ENCODE results near the gene P2RX2. TPM values are rescaled to one million over a fixed set of nuclear protein-coding genes. Genes with fewer than 3 reads are reported as not detected.

The P2RX2 gene
- total RNA-seq, 2 experiments from 2014 or later = not detected

DNA sequence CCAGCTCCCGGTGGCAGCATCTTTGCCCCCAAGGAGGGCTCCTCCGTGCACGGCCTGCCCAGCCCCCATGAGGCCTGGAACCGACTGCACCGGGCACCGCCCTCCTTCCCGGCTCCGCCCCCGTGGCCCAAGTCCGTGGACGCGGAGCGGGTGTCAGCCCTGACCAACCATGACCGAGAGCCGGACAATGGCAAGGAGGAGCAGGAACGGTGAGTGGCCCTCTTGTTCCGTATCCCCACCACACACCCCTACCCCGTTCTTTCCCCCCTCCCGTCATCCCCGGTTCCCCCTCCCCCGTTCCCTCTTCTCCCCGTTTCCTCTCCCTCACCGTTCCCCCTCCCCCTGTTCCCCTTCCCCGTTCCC is 36.5 kb upstream of the P2RX2 start:
- no peak for TF ChIP-seq EZH2phosphoT487 (IDR thresholded peaks at IDR 0.05; ENCODE audit: borderline replicate concordance, low read depth, low read length)
- TF ChIP-seq, protein P1, sequence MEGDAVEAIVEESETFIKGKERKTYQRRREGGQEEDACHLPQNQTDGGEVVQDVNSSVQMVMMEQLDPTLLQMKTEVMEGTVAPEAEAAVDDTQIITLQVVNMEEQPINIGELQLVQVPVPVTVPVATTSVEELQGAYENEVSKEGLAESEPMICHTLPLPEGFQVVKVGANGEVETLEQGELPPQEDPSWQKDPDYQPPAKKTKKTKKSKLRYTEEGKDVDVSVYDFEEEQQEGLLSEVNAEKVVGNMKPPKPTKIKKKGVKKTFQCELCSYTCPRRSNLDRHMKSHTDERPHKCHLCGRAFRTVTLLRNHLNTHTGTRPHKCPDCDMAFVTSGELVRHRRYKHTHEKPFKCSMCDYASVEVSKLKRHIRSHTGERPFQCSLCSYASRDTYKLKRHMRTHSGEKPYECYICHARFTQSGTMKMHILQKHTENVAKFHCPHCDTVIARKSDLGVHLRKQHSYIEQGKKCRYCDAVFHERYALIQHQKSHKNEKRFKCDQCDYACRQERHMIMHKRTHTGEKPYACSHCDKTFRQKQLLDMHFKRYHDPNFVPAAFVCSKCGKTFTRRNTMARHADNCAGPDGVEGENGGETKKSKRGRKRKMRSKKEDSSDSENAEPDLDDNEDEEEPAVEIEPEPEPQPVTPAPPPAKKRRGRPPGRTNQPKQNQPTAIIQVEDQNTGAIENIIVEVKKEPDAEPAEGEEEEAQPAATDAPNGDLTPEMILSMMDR (conservative IDR thresholded peaks at IDR 0.05; ENCODE audit: low read length) = no peak
- DNase-seq (ENCODE audit: low spot score) = no peak
- Histone ChIP-seq H3K27ac (ENCODE audit: low read depth, low read length, poor library complexity, severe bottlenecking) (no peak overlapping the region), H4K20me1 (ENCODE audit: insufficient read depth, low read length) (no peaks in the 10 kb centered on the region), H3K9me2 (ENCODE audit: insufficient read depth, low read length) (no peaks in the 10 kb centered on the region), H3K79me2 (ENCODE audit: insufficient read depth, low read depth, low read length) (no peaks in the 10 kb centered on the region), H3K4me2 (ENCODE audit: low read length) (no peak overlapping the region), H3K36me3 (ENCODE audit: insufficient read depth, low read length) (no peaks in the 10 kb centered on the region), H3K4me3 (ENCODE audit: low read depth, low read length, poor library complexity, severe bottlenecking) (no peak overlapping the region), H3K9me3 (ENCODE audit: low read length) (no peaks in the 10 kb centered on the region), H3K4me1 (ENCODE audit: insufficient read depth, low read length, poor library complexity, severe bottlenecking) (no peaks in the 10 kb centered on the region), H2AFZ (ENCODE audit: low read length) (no peak overlapping the region)
- POLR2A ChIA-PET = no interaction called here
- intact Hi-C loops (cut with micrococcal nuclease; ENCODE audit: unreplicated experiment) = no loop called here
- no TSS peak for BruUV-seq (replicated peaks)
- CTCF ChIA-PET (ENCODE audit: unreplicated experiment) = no interaction called here

DNA sequence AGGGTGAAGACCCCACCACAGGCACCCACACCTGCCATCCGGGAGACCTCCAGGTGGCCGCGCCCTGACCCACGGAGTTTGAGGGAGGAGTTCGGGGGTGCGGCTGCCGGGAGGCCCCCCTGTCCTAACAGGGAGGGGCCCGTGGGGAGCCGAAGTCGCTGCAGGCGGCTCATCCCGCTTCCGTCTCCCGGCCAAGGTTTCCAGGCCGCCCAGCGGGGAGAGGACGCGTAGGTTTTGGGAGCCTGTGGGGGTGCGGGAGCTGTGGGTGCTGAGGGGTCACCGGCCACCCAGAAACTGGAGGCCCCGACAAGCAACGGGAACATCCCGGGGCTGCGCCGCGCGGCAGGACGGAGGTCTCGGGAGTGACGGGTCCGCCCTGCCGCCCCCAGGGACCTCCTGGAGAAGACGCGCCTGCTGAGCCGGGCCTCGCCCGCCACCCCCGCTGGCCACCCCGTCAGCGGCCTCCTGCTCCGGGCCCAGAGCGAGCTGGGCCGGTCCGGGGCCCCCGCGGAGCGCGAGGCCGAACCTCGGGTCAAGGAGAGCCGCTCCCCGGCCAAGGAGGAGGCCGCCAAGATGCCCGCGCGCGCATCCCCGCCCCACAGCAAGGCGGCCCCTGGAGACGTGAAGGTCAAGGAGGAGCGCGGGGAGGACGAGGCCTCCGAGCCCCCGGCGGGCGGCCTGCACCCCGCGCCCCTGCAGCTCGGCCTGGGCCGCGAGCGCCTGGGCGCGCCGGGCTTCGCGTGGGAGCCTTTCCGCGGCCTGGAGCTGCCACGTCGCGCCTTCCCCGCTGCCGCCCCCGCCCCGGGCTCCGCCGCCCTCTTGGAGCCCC is 35.8 kb upstream of the P2RX2 start:
- Histone ChIP-seq H3K4me2 (ENCODE audit: low read length) (no peak overlapping the region), H3K4me3 (ENCODE audit: low read depth, low read length, poor library complexity, severe bottlenecking) (no peak overlapping the region), H3K27ac (ENCODE audit: low read depth, low read length, poor library complexity, severe bottlenecking) (no peak overlapping the region), H4K20me1 (ENCODE audit: insufficient read depth, low read length) (no peaks in the 10 kb centered on the region), H3K9me2 (ENCODE audit: insufficient read depth, low read length) (no peaks in the 10 kb centered on the region), H3K79me2 (ENCODE audit: insufficient read depth, low read depth, low read length) (no peaks in the 10 kb centered on the region), H3K9me3 (ENCODE audit: low read length) (no peaks in the 10 kb centered on the region), H2AFZ (ENCODE audit: low read length) (no peak overlapping the region), H3K36me3 (ENCODE audit: insufficient read depth, low read length) (no peaks in the 10 kb centered on the region), H3K4me1 (ENCODE audit: insufficient read depth, low read length, poor library complexity, severe bottlenecking) (no peaks in the 10 kb centered on the region)
- intact Hi-C loops (cut with micrococcal nuclease; ENCODE audit: unreplicated experiment) = no loop called here
- DNase-seq (ENCODE audit: low spot score) = no peak
- TF ChIP-seq, protein P1 (conservative IDR thresholded peaks at IDR 0.05; ENCODE audit: low read length) = no peak
- no peak for TF ChIP-seq EZH2phosphoT487 (IDR thresholded peaks at IDR 0.05; ENCODE audit: borderline replicate concordance, low read depth, low read length)
- no TSS peak for BruUV-seq (replicated peaks)
- ChIA-PET CTCF (ENCODE audit: unreplicated experiment) (no interaction called here), POLR2A (no interaction called here)

DNA sequence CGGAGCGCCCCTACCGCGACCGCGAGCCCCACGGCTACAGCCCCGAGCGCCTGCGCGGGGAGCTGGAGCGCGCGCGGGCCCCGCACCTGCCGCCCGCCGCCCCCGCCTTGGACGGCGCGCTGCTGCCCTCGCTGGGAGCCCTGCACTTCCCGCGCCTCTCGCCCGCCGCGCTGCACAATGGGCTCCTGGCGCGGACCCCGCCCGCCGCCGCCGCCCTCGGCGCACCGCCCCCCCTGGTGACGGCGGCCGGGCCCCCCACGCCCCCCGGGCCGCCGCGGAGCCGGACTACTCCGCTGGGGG is 35.2 kb upstream of the P2RX2 start:
- Histone ChIP-seq H3K79me2 (ENCODE audit: insufficient read depth, low read depth, low read length) (no peaks in the 10 kb centered on the region), H3K4me1 (ENCODE audit: insufficient read depth, low read length, poor library complexity, severe bottlenecking) (no peaks in the 10 kb centered on the region), H3K36me3 (ENCODE audit: insufficient read depth, low read length) (no peaks in the 10 kb centered on the region), H3K9me3 (ENCODE audit: low read length) (no peaks in the 10 kb centered on the region), H3K27ac (ENCODE audit: low read depth, low read length, poor library complexity, severe bottlenecking) (no peak overlapping the region), H3K4me2 (ENCODE audit: low read length) (no peak overlapping the region), H2AFZ (ENCODE audit: low read length) (no peak overlapping the region), H4K20me1 (ENCODE audit: insufficient read depth, low read length) (no peaks in the 10 kb centered on the region), H3K4me3 (ENCODE audit: low read depth, low read length, poor library complexity, severe bottlenecking) (no peak overlapping the region), H3K9me2 (ENCODE audit: insufficient read depth, low read length) (no peaks in the 10 kb centered on the region)
- TF ChIP-seq, protein P1 (conservative IDR thresholded peaks at IDR 0.05; ENCODE audit: low read length) = no peak
- no peak for TF ChIP-seq EZH2phosphoT487 (IDR thresholded peaks at IDR 0.05; ENCODE audit: borderline replicate concordance, low read depth, low read length)
- no TSS peak for BruUV-seq (replicated peaks)
- no peak for DNase-seq (ENCODE audit: low spot score)
- ChIA-PET POLR2A (no interaction called here), CTCF (ENCODE audit: unreplicated experiment) (no interaction called here)
- intact Hi-C loops (cut with micrococcal nuclease; ENCODE audit: unreplicated experiment) = no loop called here

Measured in OCI-LY7 (cell line).